Spleen (tissue), 11 donors: Measurements from ENCODE around the gene CCNB2. TPM values are rescaled to one million over a fixed set of nuclear protein-coding genes. Genes with fewer than 3 reads are reported as not detected.

Source experiments
- DNase-seq: peaks from one replicate; pipeline ENCODE4 v3.0.0-alpha.2; 2020
- H3K27ac ChIP-seq, 8 donors: fragments of 200-600 bp; sonication (generic) in 7 of 8; 1 replicate in 4 of 8; 2 replicates in 4 of 8; pipeline versions ENCODE4 v1.5.0 to v1.8.0; 2016 to 2021; ENCODE audit warnings: inconsistent platforms in 4 of 8, mild to moderate bottlenecking in 4 of 8, moderate library complexity in 1 of 8
- H3K27me3 ChIP-seq, 7 donors: fragments of 200-600 bp; sonication (generic) in 6 of 7; replicated peaks in 1 of 7; 1 replicate in 4 of 7; 2 replicates in 3 of 7; pipeline versions ENCODE4 v1.5.0 to v1.8.0; 2016 to 2021; ENCODE audit warnings: inconsistent platforms in 3 of 7, mild to moderate bottlenecking in 1 of 7
- H3K36me3 ChIP-seq, 6 donors: fragments of 200-600 bp; sonication (generic) in 5 of 6; 1 replicate in 4 of 6; 2 replicates in 2 of 6; pipeline versions ENCODE4 v1.5.0 to v1.8.0; 2016 to 2021; ENCODE audit warnings: inconsistent platforms in 2 of 6
- H3K4me1 ChIP-seq, 6 donors: fragments of 200-600 bp; sonication (generic) in 5 of 6; 1 replicate in 3 of 6; 2 replicates in 3 of 6; pipeline versions ENCODE4 v1.5.0 to v1.8.0; 2016 to 2021; ENCODE audit warnings: inconsistent platforms in 3 of 6
- H3K4me3 ChIP-seq, 8 donors: fragments of 200-600 bp; sonication (generic) in 7 of 8; 1 replicate in 4 of 8; 2 replicates in 4 of 8; pipeline versions ENCODE4 v1.5.0 to v1.8.0; 2016 to 2021; ENCODE audit warnings: inconsistent platforms in 4 of 8, mild to moderate bottlenecking in 4 of 8, moderate library complexity in 2 of 8
- H3K9me3 ChIP-seq, 8 donors: fragments of 200-600 bp; sonication (generic) in 7 of 8; 1 replicate in 4 of 8; 2 replicates in 4 of 8; pipeline versions ENCODE4 v1.5.0 to v1.8.0; 2016 to 2021; ENCODE audit warnings: inconsistent platforms in 4 of 8
- CTCF ChIP-seq, 11 experiments: fragments of 200-600 bp in 7 of 11; fragments of 450-650 bp in 4 of 11; sonication (generic) in 4 of 11; IDR thresholded peaks in 8 of 11; conservative IDR thresholded peaks in 3 of 11; 1 replicate in 7 of 11; 2 replicates in 4 of 11; pipeline versions ENCODE4 v1.4.0 to v1.8.0; 2016 to 2021; ENCODE audit warnings: antibody characterized with exemption in 11 of 11, inconsistent platforms in 4 of 11, mild to moderate bottlenecking in 1 of 11
- POLR2A ChIP-seq, 3 donors: fragments of 450-650 bp; IDR thresholded peaks; one replicate each; pipeline ENCODE4 v1.5.1; 2017; ENCODE audit warnings: antibody characterized with exemption in 3 of 3, mild to moderate bottlenecking in 1 of 3
- POLR2AphosphoS5 ChIP-seq, 3 donors: sonication (generic); formaldehyde crosslinking; IDR thresholded peaks; one replicate each; pipeline ENCODE4 v1.5.1; 2017; ENCODE audit warnings: antibody characterized with exemption in 3 of 3
- whole genome bisulfite sequencing, 5 donors: extraction: QIAGEN DNeasy Blood & Tissue Kit in 3 of 5; methylation state at CpG; one replicate each; pipeline versions ENCODE4 v1.1.5 to v1.1.7; 2013 to 2018; 5-methylcytosine and 5-hydroxymethylcytosine counted together
- intact Hi-C: fragments of 100-400 bp; cut with DNase I; formaldehyde crosslinking; loops from one replicate; pipeline ENCODE4 v1.15.0; 2023; ENCODE audit warnings: low total_unique reads
- polyA plus RNA-seq, 3 donors: library from polyadenylated mRNA; stranded (reverse); fragments of 200-250 nt; gene quantifications; one replicate each; pipeline ENCODE4 v1.2.1, GENCODE V29; 2013
- total RNA-seq, 7 donors: library from RNA; depleted of rRNA in 3 of 7; stranded (reverse); fragments of >200 nt in 3 of 7; fragmentation: NEBNext Ultra II Directional in 4 of 7; extraction: Animal tissue kit (Norgen Biotek cat#: 25700) in 4 of 7; gene quantifications; one replicate each; pipeline versions ENCODE4 v1.1.0 to v1.2.1, GENCODE V29; 2016 to 2021
- donor health status: healthy with polysubstance abuse.
- donor health status: DM: no; HTN: no; CAD: no; lungs with moderate emphysema.
- donor health status: DM: no; HTN: no; CAD: no.
- donor health status: Bipolar disorder and iron deficiency.
- donor health status: healthy.
- donor health status: DM: no; HTN: no; CAD: no.
- donor health status: DM: yes; HTN: yes; CAD: no.

The CCNB2 gene
- total and polyA plus RNA-seq, 10 donors = 1.3 to 13.5 (median 5.3) TPM

GRCh38 chr15:59111251-59111650, 6.3 kb downstream of the CCNB2 start:
- intact Hi-C loops = no loop called here
- H3K36me3 ChIP-seq = peaks cover 0 to 62% (median 0%) of the 10 kb centered on the region in 6 donors
- no peak overlapping the region for H3K4me3 ChIP-seq
- H3K4me1 ChIP-seq = peaks cover 0 to 4% (median 0%) of the 10 kb centered on the region in 6 donors
- DNase-seq = no peak
- no peaks in the 10 kb centered on the region for H3K27me3 ChIP-seq
- no peaks in the 10 kb centered on the region for H3K9me3 ChIP-seq
- TF ChIP-seq CTCF (IDR thresholded peaks at IDR 0.05 in 8 of 11, conservative IDR thresholded peaks at IDR 0.05 in 3 of 11) (no peak), POLR2AphosphoS5 (IDR thresholded peaks at IDR 0.05) (no peak), POLR2A (IDR thresholded peaks at IDR 0.05) (no peak)
- H3K27ac ChIP-seq = no peak overlapping the region
- WGBS, 5 donors = 92 to 97% (median 95%) methylated on average over 4 of the region's 4 CpGs

DNA sequence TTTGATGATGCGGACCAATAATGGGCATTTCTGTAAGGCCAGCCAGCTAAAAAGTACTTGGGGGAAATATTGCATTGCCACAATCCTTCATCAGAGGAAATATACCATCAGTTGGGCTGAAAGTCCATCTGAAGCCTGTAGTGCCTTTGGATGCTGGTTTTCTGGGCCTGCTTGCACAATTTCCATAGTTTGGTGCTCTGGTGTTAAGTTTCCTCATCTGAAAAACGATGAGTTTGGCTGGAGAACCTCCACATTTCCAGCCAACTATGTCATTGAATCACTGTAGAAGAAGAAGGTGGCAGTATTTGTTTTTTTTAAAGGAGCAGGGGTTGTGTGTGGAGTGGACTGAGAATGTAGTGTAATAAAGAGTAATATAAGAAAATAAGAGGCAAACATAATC, 10.1 kb downstream of the CCNB2 start:
- 73 to 94% (median 84%) methylated on average over 2 of the region's 2 CpGs for WGBS, 5 donors
- Histone ChIP-seq H3K27me3 (no peaks in the 10 kb centered on the region), H3K27ac (no peak overlapping the region), H3K4me3 (no peak overlapping the region), H3K9me3 (no peaks in the 10 kb centered on the region), H3K4me1 (no peaks in the 10 kb centered on the region), H3K36me3 (peaks cover 0 to 67% (median 0%) of the 10 kb centered on the region in 6 donors)
- DNase-seq = no peak
- intact Hi-C loops = no loop called here
- TF ChIP-seq CTCF (IDR thresholded peaks at IDR 0.05 in 8 of 11, conservative IDR thresholded peaks at IDR 0.05 in 3 of 11) (no peak), POLR2A (IDR thresholded peaks at IDR 0.05) (no peak), POLR2AphosphoS5 (IDR thresholded peaks at IDR 0.05) (no peak)

DNA sequence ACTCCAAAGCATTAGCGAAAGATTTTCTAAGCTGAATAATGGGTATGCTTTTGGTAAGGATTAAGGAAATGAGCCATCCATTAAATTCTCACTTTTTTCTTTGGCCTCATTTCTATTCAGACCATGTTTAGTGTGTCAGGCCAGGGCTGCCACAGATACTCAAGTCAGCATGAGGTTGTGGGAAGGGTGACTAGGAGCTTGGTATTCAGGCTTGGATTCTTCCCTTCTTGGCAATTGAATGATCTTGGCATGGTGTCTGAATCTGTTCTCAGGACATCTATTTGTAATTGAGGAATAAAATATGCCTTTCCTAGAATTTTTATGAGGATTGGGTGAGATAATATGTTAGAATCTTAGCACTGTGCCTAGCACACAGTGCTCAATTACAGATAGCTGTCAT, 11.2 kb downstream of the CCNB2 start:
- peaks cover 0 to 56% (median 0%) of the 10 kb centered on the region in 6 donors for H3K36me3 ChIP-seq
- DNase-seq = no peak
- H3K9me3 ChIP-seq = no peaks in the 10 kb centered on the region
- no peak overlapping the region for H3K27ac ChIP-seq
- no peaks in the 10 kb centered on the region for H3K27me3 ChIP-seq
- H3K4me1 ChIP-seq = no peaks in the 10 kb centered on the region
- no peak overlapping the region for H3K4me3 ChIP-seq
- TF ChIP-seq POLR2A (IDR thresholded peaks at IDR 0.05) = no peak
- TF ChIP-seq CTCF (IDR thresholded peaks at IDR 0.05 in 8 of 11, conservative IDR thresholded peaks at IDR 0.05 in 3 of 11) = no peak
- no peak for TF ChIP-seq POLR2AphosphoS5 (IDR thresholded peaks at IDR 0.05)
- intact Hi-C loops = no loop called here
- WGBS, 5 donors = 93 to 100% (median 97%) methylated on average over 1 of the region's 1 CpG

DNA sequence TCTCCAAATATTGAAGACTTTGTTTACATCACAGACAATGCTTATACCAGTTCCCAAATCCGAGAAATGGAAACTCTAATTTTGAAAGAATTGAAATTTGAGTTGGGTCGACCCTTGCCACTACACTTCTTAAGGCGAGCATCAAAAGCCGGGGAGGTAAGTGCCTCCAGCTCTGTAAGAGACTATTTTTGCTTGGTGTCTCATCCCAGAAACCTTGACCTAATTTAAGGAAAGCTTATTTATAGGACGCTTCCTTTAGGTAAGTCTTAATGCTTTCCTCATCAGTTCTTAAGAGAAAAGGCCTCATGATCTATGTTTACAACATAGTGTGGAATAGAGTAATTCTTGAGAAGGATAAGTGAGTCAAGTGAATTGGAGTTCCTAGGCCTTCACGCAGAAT, 11.8 kb downstream of the CCNB2 start:
- 96 to 97% (median 96%) methylated on average over 6 of the region's 6 CpGs for WGBS, 5 donors
- Histone ChIP-seq H3K9me3 (no peaks in the 10 kb centered on the region), H3K27ac (no peak overlapping the region), H3K4me1 (no peaks in the 10 kb centered on the region), H3K36me3 (peaks cover 0 to 54% (median 0%) of the 10 kb centered on the region in 6 donors), H3K4me3 (no peak overlapping the region), H3K27me3 (no peaks in the 10 kb centered on the region)
- no peak for DNase-seq
- intact Hi-C loops = no loop called here
- TF ChIP-seq POLR2AphosphoS5 (IDR thresholded peaks at IDR 0.05) = no peak

DNA sequence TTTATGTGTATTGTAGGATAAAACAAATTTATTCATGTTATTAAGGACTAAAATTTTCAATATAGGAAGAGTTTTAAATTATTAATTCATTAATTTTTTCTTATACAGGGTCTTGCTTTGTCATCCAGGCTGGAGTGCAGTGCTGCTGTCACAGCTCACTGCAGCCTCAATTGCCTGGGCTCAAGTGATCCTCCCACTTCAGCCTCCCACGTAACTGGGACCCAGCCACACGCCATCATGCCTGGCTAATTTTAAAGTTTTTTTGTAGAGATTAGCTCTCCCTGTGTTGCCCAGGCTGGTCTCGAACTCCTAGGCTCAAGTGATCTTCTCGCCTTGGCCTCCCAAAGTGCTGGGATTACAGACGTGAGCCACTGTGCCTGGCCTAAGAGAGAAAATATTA, 14.7 kb downstream of the CCNB2 start:
- no peak overlapping the region for H3K27ac ChIP-seq
- no peak for DNase-seq
- intact Hi-C loops = no loop called here
- no peak overlapping the region for H3K4me3 ChIP-seq
- no peaks in the 10 kb centered on the region for H3K9me3 ChIP-seq
- peaks cover 0 to 60% (median 0%) of the 10 kb centered on the region in 6 donors for H3K36me3 ChIP-seq
- 89 to 95% (median 94%) methylated on average over 5 of the region's 5 CpGs for WGBS, 5 donors
- no peaks in the 10 kb centered on the region for H3K27me3 ChIP-seq
- no peaks in the 10 kb centered on the region for H3K4me1 ChIP-seq
- TF ChIP-seq POLR2A (IDR thresholded peaks at IDR 0.05) = no peak
- no peak for TF ChIP-seq CTCF (IDR thresholded peaks at IDR 0.05 in 8 of 11, conservative IDR thresholded peaks at IDR 0.05 in 3 of 11)
- TF ChIP-seq POLR2AphosphoS5 (IDR thresholded peaks at IDR 0.05) = no peak
